ENCODE results near the gene HCCS.
A peak's percentile ranks its signal among the peaks of the same experiment; 100 is the strongest.

Gene HCCS

DNA sequence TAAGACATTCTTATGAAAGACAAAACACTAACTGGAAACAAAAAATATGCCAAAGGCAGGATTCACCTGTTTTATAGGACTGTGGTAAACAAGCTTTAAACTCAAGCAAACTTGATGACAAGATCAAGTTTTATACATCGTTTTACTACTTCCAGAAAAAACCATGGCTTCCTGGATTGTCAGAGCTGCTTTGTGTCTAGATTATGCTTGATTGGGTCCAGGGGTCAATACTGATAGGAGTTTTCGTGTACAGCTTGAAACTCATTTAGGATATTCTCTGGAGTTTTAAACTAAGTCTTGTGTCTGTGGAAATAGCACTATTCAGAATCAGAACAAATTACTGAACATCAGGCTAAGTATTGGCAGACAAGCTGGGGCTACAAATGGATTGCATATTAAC lies 13.0 kb downstream of the HCCS start:
- no peak for DNase-seq

DNA sequence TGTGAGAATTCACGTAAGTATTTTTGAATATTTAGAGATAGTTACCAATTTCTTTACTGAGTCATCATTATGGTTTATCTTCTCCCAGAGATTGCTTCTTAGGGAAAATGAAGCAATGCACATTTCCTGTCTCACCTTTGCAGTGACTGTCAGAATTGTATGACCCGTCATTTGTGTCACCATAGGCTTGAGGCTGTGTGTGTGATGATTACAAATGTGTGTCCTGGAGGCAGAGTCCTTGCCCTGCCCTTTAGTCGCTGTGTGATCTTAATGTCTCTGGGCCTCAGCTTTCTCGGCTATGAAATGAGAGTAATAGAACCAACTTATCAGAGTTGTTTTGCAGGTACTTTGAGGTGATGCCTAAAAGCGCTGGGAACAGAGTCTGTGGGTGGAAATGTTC lies 13.9 kb downstream of the HCCS start:
- no peak for DNase-seq

DNA sequence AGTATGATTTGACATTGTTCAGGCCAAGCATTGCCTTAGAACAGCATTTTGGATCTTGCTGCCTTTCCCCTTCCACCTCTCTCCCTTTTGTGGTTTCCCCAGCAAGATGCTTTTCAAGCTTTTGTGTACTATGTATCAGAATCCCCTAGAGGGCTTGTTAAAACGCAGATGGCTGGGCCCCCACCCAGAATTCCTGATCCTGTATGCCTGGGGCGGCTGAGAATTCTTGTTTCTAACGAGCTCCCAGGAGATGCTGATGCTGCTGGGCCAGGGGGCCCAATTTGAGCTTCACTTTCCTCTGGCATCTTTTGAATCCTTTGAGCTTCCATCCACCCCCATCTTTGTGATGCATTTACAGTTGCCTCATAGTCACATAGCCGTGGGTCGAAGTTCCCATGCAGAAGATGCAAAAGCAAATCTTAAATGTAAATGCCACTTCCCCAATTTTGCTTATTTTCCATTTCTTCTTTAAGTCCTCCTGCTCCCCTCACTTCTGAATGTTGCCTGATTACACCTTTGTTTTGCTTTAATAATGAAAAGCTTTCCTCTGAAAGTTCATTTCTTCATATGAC lies 18.5 kb downstream of the HCCS start:
- DNase-seq, result no peak

DNA sequence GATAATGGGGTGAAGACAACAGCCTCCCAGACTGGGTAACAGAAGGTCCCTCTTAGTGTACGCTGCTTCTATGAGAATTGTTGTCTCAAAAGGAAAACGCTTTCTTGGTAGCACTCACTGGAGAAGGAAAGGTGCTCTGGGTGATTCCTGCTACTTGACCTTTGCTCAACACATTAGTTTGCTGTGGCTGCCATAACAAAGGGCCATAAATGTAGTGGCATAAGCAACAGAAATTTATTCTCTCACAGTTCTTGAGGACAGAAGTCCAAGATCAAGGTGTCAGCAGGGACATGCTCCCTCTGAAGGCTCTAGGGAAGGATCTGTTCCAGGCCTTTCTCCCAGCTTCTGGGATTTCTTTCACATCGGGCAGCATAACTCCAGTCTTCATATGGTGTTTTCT lies 19.0 kb downstream of the HCCS start:
- DNase-seq, result no peak

DNA sequence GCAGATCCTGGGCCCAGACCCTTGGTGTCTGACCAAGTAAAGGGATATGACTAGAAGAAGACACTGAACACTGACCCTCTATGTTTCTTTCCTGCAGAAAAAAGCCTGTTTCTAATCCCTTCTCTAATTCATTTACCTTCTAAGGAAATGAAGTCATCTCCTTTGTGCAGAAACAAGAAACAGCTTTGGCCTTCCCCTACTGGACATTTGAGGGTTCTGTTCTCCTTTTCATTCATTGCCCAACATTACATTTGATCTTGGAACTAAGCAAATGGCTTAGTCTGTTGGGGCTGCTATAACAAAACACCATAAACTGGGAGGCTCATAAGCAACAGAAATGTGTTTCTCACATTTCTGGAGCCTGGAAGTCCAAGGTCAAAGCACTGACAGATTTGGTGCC lies 20.0 kb downstream of the HCCS start:
- no peak for DNase-seq

DNA sequence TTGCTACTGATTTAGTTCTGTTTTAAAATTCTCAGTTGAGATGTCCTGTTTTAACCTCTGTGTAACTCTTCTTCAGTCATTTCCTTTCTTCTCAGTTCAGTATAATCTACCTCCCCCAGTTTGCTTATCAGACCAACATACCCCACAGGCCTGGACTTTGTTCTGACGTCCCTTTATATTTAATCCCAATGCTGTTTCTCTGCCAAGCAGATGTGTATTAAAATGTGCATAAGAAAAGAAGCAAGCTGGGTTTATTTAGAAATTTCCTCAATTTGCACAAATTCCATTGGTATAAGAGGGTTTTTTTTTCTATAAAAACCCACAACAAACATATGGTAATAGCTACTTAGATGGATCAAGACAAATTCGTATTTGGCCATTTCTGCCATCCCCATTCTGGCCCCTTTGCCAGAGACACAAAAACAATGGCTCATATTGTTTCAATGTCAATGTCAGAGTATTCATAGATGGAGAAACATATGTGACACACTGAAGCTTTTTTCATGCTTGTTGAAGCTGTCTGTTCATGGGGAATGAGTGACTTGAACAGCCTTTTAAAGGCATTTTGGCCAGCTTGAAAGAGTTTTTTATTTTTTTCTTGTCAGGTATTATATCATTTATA lies 24.5 kb downstream of the HCCS start:
- DNase-seq, result no peak

DNA sequence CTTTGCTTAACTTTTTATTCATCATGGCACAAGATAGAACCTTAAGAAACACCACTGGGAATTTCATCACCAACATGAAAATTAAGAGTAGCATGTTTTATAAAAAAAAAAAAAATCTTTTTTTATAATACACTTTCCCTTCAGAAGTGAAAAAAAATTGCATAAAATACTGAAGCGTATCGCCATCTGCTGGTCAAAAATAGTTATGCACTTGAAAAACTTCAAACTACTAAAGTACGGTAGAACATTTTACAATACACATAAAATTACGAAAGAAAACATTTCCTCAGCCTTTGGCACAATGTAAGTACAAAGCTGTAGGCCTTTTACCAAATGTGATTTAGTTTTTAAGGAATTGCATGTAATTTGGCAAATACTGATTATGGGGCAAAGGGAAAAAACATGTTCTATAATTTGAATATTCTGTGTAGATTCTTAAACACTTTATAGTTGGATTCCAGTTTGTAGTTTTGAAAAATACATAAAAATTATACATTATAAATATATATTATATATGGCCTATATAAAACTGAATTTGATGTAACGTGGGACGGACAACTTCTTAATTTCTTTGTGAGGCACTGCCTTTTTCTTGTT lies 26.5 kb downstream of the HCCS start:
- no peak for DNase-seq

DNA sequence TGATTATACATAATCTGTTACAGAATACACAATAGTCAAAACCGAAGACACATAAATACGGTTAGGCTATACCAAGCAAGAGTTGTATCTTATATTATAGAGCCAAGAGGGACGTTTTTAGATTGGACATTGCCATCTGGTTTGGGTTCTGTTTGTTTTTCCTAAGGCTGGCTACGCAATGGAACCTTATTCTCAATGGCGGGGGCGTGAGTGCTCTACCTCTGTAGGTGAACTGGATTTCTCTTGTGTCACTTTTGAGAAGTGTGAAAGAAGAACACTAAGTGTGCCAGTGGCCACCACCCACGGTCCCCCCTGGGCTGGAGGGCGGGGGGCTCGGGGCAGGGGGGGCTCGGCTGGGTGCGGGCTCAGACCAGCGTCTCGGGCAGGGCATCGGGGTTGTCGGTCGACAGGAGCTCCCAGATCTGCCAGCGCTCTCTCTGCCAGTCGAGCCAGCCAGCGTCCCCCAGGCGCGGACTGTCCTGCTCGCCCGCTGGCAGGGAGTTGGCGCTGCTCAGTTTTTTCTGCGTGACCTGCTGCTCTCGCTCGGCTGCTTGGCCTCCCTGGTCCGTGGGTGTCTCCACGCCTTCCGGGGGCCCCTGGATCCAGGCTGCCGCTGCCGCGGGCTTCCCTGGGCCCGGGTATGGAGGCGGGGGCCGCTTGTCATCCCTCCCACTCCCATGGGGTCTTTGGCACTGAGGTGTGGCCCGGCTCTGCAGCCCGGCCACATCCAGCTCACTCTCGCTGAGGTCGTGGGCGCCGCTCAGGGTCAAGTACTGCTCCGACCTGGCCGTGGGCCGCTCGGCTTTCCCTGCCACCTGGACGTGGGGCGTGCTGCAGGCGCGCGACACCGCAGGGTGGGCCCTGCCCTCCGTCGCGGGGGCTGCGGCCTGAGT lies 27.6 kb downstream of the HCCS start:
- no peak for DNase-seq

DNA sequence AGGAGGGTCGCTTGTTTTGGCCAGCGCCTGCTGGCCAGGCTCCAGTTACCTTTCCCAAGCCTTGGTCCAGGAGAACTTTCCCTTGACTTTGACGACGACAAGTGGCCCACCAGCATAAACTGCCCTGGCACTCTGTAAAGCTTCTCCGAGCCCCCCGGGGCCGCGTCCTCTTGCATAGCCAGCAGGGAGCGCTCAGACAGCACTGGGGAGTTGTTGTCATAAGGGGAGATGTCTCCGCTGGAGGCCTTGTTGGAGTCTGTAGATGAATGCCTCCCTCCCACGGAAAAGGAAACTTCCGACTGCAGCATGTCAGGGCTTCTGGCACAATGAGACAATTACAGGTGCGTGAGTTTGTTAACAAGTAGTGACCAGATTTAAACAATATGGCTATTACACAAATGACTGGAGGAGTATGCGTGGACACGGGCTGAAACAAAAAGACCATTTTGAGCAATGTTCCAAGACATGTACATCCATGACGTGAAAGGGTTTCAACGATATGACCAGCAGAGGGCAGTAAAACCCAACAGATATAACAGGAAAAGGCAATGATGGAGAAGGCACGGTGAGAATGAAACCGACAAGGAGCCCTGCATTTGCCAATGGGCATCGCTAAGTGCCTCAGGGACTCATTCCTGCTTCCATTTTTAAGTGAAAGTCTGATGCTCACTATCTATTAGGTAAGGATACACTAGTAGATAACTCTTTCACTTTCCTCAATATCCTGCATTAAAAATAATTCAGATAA lies 33.0 kb downstream of the HCCS start:
- peak; percentile 8 to 11 for DNase-seq

DNA sequence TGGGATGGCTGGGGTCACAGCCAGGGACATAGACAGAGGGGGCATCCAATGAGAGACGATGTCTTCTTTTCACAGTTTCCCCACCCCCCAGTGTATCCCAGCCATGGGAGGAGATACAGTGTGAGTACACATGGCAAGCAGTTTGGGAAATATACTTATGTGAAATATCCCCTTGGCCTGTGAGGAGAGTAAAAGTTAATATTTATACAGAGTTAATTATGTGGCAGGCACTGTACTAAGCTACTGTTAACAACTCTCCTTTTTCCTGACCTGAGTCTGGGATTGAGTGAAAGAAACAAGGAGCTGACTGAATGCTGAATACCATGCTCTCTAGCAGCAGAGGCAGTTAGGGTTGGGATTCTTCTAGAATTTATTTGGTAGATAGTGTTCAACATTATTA lies 35.3 kb downstream of the HCCS start:
- no peak for DNase-seq

DNA sequence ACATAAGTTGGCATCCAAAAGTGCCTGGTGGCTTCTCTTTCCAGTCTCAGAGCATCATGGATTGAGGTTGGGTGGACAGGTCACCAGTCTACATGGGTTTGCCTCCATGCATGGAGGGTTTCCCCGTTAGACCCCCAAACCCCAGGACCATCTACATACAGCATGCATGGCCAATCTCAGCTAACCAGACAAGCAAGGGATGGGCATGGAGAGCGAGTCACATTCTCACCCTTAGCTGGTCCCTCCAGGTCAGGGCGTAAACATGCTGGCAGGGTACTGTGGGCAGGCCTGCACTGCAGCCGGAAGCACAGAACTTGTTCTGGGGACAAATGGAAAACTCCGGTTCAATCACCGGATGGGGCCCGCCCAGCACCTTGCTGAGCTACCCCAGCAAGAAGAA lies 37.3 kb downstream of the HCCS start:
- no peak for DNase-seq

DNA sequence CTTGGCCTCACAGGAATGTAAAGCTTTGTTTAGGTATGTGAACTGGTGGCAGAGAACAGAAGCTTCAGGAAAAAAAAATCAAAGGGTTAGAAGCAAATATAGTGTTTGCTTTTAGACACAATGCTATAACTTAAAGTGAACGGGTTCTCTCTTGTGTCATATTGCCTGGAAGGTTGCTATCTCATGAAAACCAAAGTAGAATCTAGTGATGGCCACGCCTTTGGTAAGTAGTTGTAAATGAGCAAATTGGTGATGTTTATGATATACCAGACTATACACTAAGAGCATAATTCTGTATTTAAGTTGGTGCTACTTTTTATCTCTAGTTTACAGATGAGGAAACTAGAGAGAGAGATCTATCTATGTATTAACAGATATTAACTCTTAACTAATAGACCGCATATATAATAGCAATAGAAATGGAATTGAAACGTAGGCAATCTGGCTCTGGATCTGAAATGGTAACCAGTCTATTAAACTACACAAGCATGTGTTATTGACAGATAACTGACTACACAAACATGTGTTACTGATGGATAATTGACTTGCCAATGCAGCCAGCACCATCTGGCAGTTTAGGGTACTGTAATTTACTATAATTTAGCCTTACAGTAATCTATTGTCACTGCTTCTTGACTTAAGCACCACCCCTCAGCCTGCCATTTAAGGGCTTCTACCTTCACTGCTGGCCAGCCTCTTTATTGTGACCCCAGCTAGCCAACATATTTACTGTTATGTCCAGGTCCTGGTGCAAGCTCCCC lies 40.8 kb downstream of the HCCS start:
- DNase-seq, result no peak

DNA sequence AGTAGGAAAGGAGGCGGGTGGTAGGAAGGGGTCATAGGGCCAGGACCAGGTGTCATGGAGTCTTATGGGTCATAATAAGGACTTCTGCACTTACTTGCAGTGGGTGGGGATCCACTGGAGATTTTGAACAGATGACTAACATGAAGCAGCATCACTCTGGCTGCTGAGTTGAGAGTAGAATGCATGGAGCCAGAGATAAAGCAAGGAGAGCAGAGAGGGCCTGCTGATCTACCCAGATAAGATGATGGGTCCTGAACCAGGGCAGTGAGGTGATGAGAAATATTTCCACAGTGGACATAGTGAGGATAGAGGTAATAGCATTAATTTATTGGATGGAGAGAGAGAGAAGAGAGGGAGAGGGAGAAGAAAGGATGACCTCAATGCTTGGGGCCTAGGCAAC lies 48.0 kb downstream of the HCCS start:
- DNase-seq, result no peak

DNA sequence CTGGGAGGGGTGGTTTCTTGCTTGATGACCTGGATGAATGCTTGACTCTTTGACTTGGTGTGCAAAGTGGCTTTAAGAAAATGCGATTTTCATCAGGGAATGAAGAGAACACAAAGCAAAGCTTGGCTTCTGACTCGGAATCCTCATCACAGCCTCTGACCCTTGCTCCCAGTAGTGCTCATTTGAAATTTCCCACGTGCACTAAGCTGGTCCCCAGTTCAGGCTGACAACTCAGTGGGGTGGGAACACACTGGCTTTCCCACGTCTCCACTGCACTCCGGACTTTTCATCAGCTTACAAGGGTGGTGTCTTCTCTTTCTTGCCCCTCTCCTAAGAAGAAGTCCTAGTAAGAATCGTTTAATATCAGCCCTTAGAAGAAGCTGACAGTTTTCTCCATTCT lies 53.3 kb downstream of the HCCS start:
- no peak for DNase-seq

DNA sequence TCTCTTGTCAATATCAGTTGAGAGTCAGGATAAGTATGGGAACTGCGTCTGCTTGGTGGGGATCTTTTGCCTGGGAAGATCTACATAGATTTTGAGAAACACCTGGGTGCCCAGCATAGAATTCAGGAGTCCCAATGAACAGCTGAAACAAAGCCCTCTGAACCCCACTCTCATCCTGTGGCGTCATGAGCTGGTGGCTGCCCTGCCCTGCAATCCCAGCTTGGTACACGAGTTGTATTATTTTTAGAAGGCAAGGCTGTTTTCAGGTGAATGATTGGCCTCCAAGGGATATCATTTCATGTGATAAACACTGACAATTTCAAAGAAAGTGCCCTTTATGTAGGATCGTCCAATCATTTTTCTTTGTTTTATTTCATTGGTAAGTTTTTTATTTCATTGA lies 60.8 kb downstream of the HCCS start:
- no peak for DNase-seq

DNA sequence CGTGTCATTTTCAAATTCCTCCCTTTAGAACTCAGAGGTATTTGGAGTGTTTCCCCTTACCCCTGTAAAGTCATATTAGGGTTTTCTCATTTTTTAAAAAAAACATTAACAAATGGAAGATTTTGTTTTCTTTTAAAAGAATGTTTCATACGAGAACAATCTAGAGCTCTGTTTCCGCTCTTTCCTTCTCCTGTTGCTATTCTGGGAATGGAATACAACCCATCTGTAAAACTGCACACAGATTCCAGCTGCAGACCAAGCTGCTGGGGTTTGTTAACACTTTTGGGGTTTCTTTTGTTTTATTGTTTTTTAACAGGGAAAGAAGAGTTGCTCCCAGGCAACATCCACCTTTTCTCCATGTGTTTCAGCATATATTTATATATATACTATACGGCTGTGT lies 61.3 kb downstream of the HCCS start:
- no peak for DNase-seq

All from activated CD4-positive, alpha-beta T cell treated with anti-CD3 and anti-CD28 coated beads, Interleukin-2, amount 50 U/mL, for 4 hours (primary cell).